PFSK-1 (cell line): ENCODE measurements around the gene NHP2.

ENCODE experiments used
- POLR2AphosphoS5 ChIP-seq: IDR thresholded peaks from 2 replicates; pipeline ENCODE4 v1.6.1; 2012; ENCODE audit warnings: low read depth, mild to moderate bottlenecking, control low read depth, low read length, moderate library complexity
- TAF1 ChIP-seq: IDR thresholded peaks from 2 replicates; pipeline ENCODE4 v1.6.1; 2012; ENCODE audit warnings: low read length, control low read depth, borderline replicate concordance; ENCODE audit not compliant: insufficient read depth

DNA sequence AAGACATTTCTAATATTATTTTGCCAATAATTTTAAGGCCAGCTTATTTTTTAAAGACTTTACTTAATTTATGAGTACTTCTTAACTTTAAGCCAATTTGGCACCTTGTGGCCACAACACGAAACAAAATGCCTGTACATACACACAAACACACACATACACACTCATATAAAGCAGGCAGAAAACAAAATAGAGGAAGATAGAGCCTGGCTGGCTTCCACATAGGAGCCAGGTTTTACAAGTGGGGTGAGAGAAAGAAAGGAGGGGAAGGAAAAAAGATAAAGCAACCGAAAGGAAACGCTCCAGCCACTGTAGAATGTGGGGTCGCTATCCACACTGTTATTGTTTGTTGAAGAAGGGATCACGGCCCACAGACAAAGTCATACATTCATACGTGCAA, 23.1 kb upstream of the NHP2 start:
- TF ChIP-seq POLR2AphosphoS5 (no peak), TAF1 (no peak)
